GM20431 (cell line): ENCODE measurements around the gene CLK3.
"Not testable (repeated sequence)": the region's sequence is repeated elsewhere in the genome, so short reads cannot be mapped to it uniquely, and the experiment has no call there.

Experiments used
- in situ Hi-C: fragments of 300-500 bp; cut with MseI, MboI; formaldehyde crosslinking; loops from one replicate; pipeline ENCODE4 v1.15.0; 2020; ENCODE audit warnings: low sequenced_read_pairs; ENCODE audit not compliant: unreplicated experiment

CLK3 gene

GRCh38 chr15:74632601-74633000 lies 17.0 kb downstream of the CLK3 start:
- in situ Hi-C loops = loop anchor here (10.0 to 25.0 kb wide), 2 partner anchors 132 to 305 kb away; partner anchors contain the start of gene COX5A

GRCh38 chr15:74633781-74634180 lies 18.1 kb downstream of the CLK3 start:
- in situ Hi-C loops = loop anchor here (10.0 to 25.0 kb wide), 2 partner anchors 131 to 304 kb away; partner anchors contain the start of gene COX5A

- in situ Hi-C loops = loop anchor here (10.0 to 25.0 kb wide), 2 partner anchors 130 to 302 kb away; partner anchors contain the start of gene COX5A
Measured at GRCh38 chr15:74635228-74635627, 19.6 kb downstream of the CLK3 start.

- in situ Hi-C loops = loop anchor here (10.0 to 25.0 kb wide), 2 partner anchors 128 to 300 kb away; partner anchors contain the start of gene COX5A
Measured at GRCh38 chr15:74636984-74637383, 21.3 kb downstream of the CLK3 start.

- in situ Hi-C loops = loop anchor here (25.0 kb wide), 1 partner anchor 296 kb away; the partner anchor contains the start of gene COX5A
Measured at GRCh38 chr15:74641151-74641550, 25.5 kb downstream of the CLK3 start.

GRCh38 chr15:74642348-74642733 lies 26.7 kb downstream of the CLK3 start:
- in situ Hi-C loops = loop anchor here (25.0 kb wide), 1 partner anchor 295 kb away; the partner anchor contains the start of gene COX5A

GRCh38 chr15:74642734-74643664 lies 27.4 kb downstream of the CLK3 start:
- in situ Hi-C loops = loop anchor here (25.0 kb wide), 1 partner anchor 294 kb away; the partner anchor contains the start of gene COX5A

- in situ Hi-C loops = loop anchor here (25.0 kb wide), 1 partner anchor 294 kb away; the partner anchor contains the start of gene COX5A
Measured at GRCh38 chr15:74643665-74644204, 28.1 kb downstream of the CLK3 start.

GRCh38 chr15:74646480-74646879 lies 30.8 kb downstream of the CLK3 start:
- in situ Hi-C loops = loop anchor here (25.0 kb wide), 1 partner anchor 291 kb away; the partner anchor contains the start of gene COX5A

- in situ Hi-C loops = loop anchor here (25.0 kb wide), 1 partner anchor 289 kb away; the partner anchor contains the start of gene COX5A
Measured at GRCh38 chr15:74648051-74648842, 32.6 kb downstream of the CLK3 start.

- in situ Hi-C loops = no loop called here
Measured at GRCh38 chr15:74651242-74651741, 35.7 kb downstream of the CLK3 start.

GRCh38 chr15:74653426-74654102 lies 37.9 kb downstream of the CLK3 start:
- in situ Hi-C loops = no loop called here

GRCh38 chr15:74655424-74655823 lies 39.8 kb downstream of the CLK3 start:
- in situ Hi-C loops = no loop called here

- in situ Hi-C loops = no loop called here
Measured at GRCh38 chr15:74656935-74657535, 41.4 kb downstream of the CLK3 start.

GRCh38 chr15:74657846-74658245 lies 42.2 kb downstream of the CLK3 start:
- in situ Hi-C loops = no loop called here

- in situ Hi-C loops = not testable (repeated sequence)
Measured at GRCh38 chr15:74661280-74661679, 45.6 kb downstream of the CLK3 start.

- in situ Hi-C loops = no loop called here
Measured at GRCh38 chr15:74662064-74662860, 46.6 kb downstream of the CLK3 start.
